Kidney (tissue), 14 donors: ENCODE measurements around the gene CDR2L. TPM values are rescaled to one million over a fixed set of nuclear protein-coding genes. Genes with fewer than 3 reads are reported as not detected.

ENCODE experiments used
- DNase-seq, 5 donors: peaks; one replicate each; pipeline ENCODE4 v3.0.0-alpha.2; 2013 to 2020
- FAIRE-seq: peaks from 2 replicates; lab custom pipeline; 2012; peaks lifted over from hg19 to GRCh38; lab: Jason Lieb, UNC
- H3K27ac ChIP-seq, 2 donors: one replicate each; pipeline ENCODE4 v1.7.0; 2013; ENCODE audit warnings: low read depth in 2 of 2, low read length in 2 of 2, inconsistent platforms in 1 of 2
- H3K27me3 ChIP-seq: one replicate; pipeline ENCODE4 v1.7.1; 2013; ENCODE audit warnings: low read length, inconsistent platforms; ENCODE audit not compliant: control insufficient read depth, insufficient read depth
- H3K36me3 ChIP-seq, 3 donors: one replicate each; pipeline versions ENCODE4 v1.7.0 to v1.7.1; 2013; ENCODE audit warnings: low read length in 3 of 3, control low read depth in 1 of 3, inconsistent platforms in 1 of 3; ENCODE audit not compliant: insufficient read depth in 3 of 3, control insufficient read depth in 2 of 3
- H3K4me1 ChIP-seq, 3 donors: one replicate each; pipeline versions ENCODE4 v1.7.0 to v1.7.1; 2013; ENCODE audit warnings: low read length in 3 of 3, inconsistent platforms in 1 of 3, low read depth in 1 of 3; ENCODE audit not compliant: control insufficient read depth in 2 of 3, insufficient read depth in 2 of 3
- H3K4me3 ChIP-seq, 3 donors: one replicate each; pipeline versions ENCODE4 v1.7.0 to v1.8.1; 2013; ENCODE audit warnings: low read length in 3 of 3, control low read depth in 1 of 3, inconsistent platforms in 1 of 3
- H3K9ac ChIP-seq, 3 donors: one replicate each; pipeline versions ENCODE4 v1.7.0 to v1.7.1; 2013; ENCODE audit warnings: low read length in 3 of 3, control low read depth in 1 of 3, inconsistent platforms in 1 of 3
- H3K9me3 ChIP-seq, 3 donors: one replicate each; pipeline versions ENCODE4 v1.7.0 to v1.7.1; 2013; ENCODE audit warnings: low read length in 3 of 3, control low read depth in 1 of 3, inconsistent platforms in 1 of 3; ENCODE audit not compliant: control insufficient read depth in 2 of 3, insufficient read depth in 1 of 3
- intact Hi-C: fragments of 100-400 bp; cut with DNase I; formaldehyde crosslinking; loops from one replicate; pipeline ENCODE4 v1.11.1; 2022
- polyA plus RNA-seq: library from polyadenylated mRNA; stranded (reverse); fragments of 350-450 nt; fragmentation: Illumina TruSeq; extraction: RNeasy Lipid Tissue Mini Kit (QIAGEN cat#74804); gene quantifications from one replicate; pipeline ENCODE4 v1.2.3, GENCODE V29; 2014; ENCODE audit warnings: low read depth, low replicate concordance; ENCODE audit not compliant: insufficient read depth
- total RNA-seq: library from RNA; stranded (reverse); fragmentation: NEBNext Ultra II Directional; extraction: Animal tissue kit (Norgen Biotek cat#: 25700); gene quantifications from one replicate; pipeline ENCODE4 v1.2.1, GENCODE V29; 2021
- TF ChIP-seq, protein P1 (sequence below): IDR thresholded peaks from 3 replicates; pipeline ENCODE4 v1.5.1; 2012; ENCODE audit warnings: mild to moderate bottlenecking, moderate library complexity, borderline replicate concordance; ENCODE audit not compliant: insufficient read depth; ENCODE audit errors: extremely low read depth
- donor health status: control.
- donor health status: control.
- donor health status: control.
- donor health status: control.
- donor health status: control.
- donor health status: DM: yes; HTN: yes; CAD: no.
- donor health status: Normal renal cell carcinoma (clear cell type).

CDR2L gene
- total and polyA plus RNA-seq, 2 donors from 2014 or later, result 12.5 to 29.3 TPM

DNA sequence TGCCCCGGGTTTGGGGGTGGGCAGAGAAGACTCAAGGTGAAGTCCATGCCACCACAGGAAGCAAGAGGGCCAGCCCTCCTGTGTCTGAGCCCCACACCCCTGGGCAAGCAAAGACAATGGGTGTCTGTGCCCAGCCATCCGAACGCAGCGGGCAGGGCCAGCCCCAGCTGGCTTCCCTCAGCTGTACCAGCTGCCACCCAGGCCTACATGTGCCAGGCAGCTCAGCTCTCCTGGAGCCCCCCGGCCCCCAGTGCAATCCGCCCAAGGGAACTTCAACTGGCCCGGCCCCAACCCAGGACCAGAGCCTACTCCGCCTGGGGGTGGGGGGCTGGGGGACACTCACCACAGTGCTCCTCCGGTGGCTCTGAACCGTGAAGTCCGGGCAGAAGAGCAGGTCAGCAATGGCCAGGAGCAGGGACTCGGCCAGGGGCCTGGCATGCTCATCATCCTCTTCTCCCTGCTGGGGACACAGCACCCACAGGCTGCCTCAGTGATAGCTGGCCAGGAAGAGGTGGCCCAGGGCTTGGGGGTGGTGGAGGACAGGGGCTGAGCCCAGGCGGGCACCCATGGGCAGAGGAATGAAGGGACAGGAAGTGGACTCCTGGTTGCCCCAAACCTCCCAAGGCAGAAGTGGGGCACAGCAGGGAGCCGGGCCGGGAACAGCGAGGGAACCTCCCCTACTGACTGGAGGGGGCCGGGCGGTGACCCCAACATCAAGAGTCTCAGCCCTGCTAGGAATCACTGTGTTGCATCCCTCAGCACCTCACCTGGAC is 24.6 kb upstream of the CDR2L start:
- H3K27ac ChIP-seq, result no peak overlapping the region
- no peaks in the 10 kb centered on the region for H3K9me3 ChIP-seq
- intact Hi-C loops, result no loop called here
- DNase-seq (peak in 1 of 5 donors; percentile 43), FAIRE-seq (no peak)
- peaks cover 0 to 2% (median 0%) of the 10 kb centered on the region in 3 donors for H3K4me1 ChIP-seq
- H3K27me3 ChIP-seq, result no peaks in the 10 kb centered on the region
- no peaks in the 10 kb centered on the region for H3K36me3 ChIP-seq
- no peak overlapping the region for H3K4me3 ChIP-seq
- TF ChIP-seq, protein P1, sequence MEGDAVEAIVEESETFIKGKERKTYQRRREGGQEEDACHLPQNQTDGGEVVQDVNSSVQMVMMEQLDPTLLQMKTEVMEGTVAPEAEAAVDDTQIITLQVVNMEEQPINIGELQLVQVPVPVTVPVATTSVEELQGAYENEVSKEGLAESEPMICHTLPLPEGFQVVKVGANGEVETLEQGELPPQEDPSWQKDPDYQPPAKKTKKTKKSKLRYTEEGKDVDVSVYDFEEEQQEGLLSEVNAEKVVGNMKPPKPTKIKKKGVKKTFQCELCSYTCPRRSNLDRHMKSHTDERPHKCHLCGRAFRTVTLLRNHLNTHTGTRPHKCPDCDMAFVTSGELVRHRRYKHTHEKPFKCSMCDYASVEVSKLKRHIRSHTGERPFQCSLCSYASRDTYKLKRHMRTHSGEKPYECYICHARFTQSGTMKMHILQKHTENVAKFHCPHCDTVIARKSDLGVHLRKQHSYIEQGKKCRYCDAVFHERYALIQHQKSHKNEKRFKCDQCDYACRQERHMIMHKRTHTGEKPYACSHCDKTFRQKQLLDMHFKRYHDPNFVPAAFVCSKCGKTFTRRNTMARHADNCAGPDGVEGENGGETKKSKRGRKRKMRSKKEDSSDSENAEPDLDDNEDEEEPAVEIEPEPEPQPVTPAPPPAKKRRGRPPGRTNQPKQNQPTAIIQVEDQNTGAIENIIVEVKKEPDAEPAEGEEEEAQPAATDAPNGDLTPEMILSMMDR, result no peak
- H3K9ac ChIP-seq, result no peak overlapping the region

DNA sequence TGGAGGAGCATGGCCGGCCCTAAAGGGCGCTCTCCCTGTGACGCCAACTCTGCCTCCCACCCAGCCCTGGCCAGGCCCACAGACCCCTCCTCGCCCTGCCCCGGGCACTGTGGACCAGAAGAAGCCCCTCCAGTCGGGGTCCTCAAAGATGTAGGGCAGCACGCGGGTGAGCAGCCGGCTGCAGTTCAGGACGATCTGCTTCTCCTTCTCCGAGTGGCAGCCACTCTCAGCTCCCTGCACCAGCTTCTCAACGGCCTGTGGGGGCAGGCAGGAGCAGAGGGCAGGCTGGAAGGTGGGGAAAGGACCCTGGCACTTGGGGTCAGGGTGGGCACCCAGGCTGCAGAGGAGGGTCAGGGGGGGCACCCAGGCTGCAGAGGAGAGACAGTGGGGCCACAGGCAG is 23.8 kb upstream of the CDR2L start:
- Histone ChIP-seq H3K9me3 (no peaks in the 10 kb centered on the region), H3K4me1 (peaks cover 0 to 2% (median 0%) of the 10 kb centered on the region in 3 donors), H3K4me3 (no peak overlapping the region), H3K27ac (no peak overlapping the region), H3K36me3 (no peaks in the 10 kb centered on the region), H3K9ac (no peak overlapping the region), H3K27me3 (no peaks in the 10 kb centered on the region)
- TF ChIP-seq, protein P1, result no peak
- DNase-seq, result peak in 1 of 5 donors; percentile 40
- no peak for FAIRE-seq
- intact Hi-C loops, result no loop called here

DNA sequence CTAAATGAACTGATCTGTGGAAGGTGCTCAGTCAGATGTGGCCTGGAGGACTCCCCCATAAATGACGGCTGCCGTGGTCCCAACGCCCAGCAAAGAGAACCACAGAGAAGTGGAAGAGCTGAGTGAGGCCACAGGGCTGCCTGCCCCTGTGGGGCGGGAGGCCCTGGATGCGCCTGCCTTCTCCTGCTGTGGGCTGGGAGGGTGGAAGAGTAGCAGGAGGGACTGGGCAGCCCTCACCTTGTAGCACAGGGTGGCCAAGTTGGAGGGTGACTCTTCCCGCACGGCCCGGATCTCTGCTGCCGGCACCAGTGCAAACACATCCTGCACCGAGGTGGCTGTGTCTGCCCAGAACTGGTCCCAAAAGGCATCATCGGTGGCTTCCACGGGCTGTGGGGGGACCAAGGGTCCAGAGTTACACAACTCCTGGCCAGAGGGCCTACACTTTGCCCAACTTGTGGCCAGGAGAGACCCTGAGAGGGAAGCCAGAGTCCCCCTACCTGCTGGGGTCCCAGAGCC is 23.1 kb upstream of the CDR2L start:
- Histone ChIP-seq H3K9ac (no peak overlapping the region), H3K27me3 (no peaks in the 10 kb centered on the region), H3K27ac (no peak overlapping the region), H3K4me1 (peaks cover 0 to 2% (median 0%) of the 10 kb centered on the region in 3 donors), H3K9me3 (no peaks in the 10 kb centered on the region), H3K36me3 (no peaks in the 10 kb centered on the region), H3K4me3 (no peak overlapping the region)
- DNase-seq, result no peak
- no peak for FAIRE-seq
- intact Hi-C loops, result no loop called here
- TF ChIP-seq, protein P1, result no peak
